Stimulated activated naive CD8-positive, alpha-beta T cell treated with anti-CD3 and anti-CD28 coated beads, Interleukin-15, Interleukin-2, amounts not matched to agents 100 U/mL and 50 U/mL, for 24 hours (primary cell): ENCODE measurements around the gene BAG3.
A peak's percentile ranks its signal among the peaks of the same experiment; 100 is the strongest.
"Not testable (repeated sequence)": the region's sequence is repeated elsewhere in the genome, so short reads cannot be mapped to it uniquely, and the experiment has no call there.

Source experiments
- ATAC-seq: fragments of 150-1000 bp; cut with Tn5 transposase; one replicate; pipeline ENCODE4 v1.10.0; 2021
- DNase-seq: peaks from one replicate; pipeline ENCODE4 v3.0.0; 2021

BAG3 gene

DNA sequence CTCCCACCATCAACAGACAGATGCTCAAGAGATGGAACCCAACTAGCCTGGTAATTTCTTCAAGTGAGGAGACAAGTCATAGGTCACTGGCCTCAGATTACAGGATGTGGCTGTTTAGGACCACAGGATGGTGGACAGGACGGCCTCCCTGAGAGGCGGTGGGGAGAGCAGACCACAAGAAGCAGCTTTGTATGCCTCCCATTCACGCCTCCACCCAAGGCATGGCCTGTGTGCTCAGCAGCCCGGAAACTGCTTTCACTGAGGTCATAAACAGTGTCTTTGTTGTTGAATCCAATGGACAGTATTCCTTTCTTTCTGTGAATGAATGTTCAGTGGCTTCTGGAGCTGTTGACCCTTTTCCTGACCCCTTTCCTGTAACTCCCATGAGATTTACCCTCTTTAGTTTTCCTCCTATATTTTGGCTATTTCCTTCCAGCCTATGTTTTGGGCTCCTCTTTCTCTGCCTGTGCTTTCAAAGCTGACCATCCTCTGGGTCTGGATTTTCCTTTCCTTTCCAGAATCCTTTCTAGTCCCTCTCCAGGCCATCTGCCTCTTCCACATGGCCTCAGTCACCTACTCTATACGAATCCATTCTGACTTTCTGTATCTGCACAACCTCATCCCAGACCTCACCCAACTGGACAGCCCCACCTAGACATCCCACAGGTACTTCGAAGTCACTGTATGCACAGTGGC, 42.2 kb downstream of the BAG3 start:
- ATAC-seq (no peak), DNase-seq (no peak)

DNA sequence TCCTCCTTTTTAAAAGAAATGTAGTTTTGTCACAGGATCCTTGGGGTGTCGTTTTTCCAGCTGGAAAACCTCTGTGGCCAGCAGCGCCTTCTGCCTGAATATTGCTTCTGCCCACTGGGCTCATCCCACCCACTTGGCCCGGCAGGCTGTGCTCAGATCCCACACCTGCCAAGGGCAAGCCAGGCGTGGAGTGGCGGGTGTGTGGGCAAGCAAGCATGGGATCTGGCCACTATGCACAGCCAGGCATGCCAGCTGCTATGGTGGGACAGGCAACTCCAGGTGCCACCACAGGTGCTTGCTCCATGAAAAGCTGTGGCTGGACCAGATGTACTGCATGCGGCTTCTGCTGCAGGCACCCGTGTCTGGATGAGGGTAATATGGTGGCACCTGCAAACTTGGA, 43.4 kb downstream of the BAG3 start:
- DNase-seq (no peak), ATAC-seq (no peak)

DNA sequence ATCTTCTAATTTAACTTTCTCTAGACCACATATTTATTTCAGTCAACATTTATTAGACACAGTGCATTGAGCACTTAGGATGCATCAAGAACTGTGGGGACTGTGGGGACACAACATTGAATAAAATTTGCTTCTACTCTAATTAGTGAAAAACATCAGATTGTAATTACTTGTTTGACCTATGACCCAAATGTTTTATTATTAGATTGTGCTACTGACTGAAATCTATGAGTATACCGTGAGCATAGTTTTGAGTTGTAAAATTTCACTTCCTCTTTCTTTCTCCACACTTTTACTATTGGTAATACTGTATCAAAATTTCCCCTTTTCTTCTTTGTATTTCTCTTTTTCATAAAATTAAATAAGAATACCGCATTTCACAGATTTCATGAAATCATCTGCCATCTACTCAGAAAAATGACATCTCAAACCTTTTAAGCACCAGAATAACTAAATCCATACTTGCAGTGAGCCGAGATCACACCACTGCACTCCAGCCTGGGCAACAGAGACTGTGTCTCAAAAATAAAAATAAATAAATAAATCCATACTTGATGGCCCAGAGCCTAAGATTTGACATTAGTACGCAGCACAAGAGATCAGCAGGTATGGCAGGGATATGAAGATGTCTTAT, 49.3 kb downstream of the BAG3 start:
- DNase-seq (no peak), ATAC-seq (no peak)

DNA sequence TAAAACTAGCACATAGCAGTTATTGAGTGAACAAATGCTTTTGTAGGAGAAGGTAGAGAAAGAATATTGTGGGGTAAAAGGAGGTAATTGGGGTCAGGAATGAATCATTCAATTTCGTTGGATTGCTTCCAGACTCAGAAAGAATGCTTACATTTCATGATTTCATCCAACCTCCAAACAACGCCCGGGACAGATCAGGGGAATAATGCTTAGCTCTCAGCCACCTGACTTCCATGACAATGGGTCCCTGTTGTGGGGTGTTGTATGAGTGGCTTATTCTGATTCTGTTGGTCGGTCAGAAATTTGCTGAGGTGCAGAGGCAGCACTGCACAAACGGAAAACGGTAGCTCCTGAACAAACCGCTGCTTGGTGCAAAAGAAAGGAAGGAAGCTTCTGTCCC, 50.7 kb downstream of the BAG3 start:
- no peak for ATAC-seq
- no peak for DNase-seq

DNA sequence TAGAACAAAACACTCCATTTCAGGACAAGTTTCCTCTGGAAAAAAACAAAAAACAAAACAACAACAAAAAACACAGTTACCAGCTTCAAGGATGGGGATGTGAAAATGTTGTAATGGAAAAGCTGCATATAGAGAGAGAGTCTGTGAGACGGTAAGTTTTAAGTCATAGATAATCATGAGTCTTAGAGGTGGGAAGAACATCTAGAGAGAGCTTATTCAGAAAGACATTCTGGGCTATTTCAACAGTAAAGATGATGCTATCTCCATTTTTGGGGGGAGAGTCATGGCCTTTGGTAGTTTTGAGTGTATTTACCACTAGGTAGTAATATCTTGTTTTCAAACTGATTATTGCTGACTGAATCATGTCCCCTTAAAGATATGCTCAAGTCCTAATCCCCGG, 51.4 kb downstream of the BAG3 start:
- ATAC-seq (peak; percentile 60), DNase-seq (no peak)

DNA sequence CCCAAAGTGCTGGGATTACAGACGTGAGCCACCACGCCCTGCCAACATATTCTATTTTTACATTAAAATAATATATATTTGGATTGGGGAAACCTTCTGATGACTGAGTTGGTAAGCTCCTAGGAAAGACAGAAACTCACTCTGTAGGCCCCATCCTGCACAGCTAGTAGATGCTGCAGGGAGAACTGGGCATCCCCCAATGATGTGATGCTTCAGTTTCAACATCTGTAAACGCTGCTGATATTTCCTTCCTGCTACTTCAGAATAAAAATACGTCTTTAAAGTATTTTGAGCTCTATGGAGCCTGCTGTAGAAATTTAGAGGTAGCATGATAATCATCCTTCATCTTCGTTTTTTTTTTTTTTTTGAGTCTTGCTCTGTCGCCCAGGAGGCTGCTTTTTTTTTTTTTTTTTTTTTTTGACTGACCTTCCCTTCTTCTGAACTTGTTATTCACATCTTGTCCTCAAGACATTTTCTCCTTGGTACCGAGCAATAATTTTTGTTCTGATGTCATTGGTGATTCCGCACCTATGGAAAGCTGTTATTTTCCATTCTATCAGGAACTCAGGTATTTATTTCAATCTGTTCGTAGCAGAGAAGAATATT, 52.8 kb downstream of the BAG3 start:
- no peak for ATAC-seq

DNA sequence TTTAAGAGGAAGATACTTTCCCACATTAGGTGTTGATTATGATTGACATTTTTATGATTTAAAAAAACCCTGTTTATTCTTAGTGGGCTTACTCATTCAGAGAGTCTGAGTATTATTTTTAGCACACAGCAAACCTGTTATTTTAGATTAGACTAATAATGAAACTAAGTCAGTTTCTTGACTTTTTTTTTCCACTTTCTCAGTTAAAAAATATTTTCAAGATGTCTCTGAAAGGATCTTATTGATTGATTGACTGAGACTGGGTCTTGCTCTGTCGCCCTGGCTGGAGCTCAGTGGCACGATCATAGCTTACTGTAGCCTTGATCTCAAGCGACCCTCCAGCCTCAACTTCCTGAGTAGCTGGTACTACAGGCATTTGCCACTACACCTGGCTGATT, 54.3 kb downstream of the BAG3 start:
- DNase-seq (peak; percentile 39), ATAC-seq (peak; percentile 53)

More for the DNA sequence above, 52.8 kb downstream of the BAG3 start:
- no peak for DNase-seq

DNA sequence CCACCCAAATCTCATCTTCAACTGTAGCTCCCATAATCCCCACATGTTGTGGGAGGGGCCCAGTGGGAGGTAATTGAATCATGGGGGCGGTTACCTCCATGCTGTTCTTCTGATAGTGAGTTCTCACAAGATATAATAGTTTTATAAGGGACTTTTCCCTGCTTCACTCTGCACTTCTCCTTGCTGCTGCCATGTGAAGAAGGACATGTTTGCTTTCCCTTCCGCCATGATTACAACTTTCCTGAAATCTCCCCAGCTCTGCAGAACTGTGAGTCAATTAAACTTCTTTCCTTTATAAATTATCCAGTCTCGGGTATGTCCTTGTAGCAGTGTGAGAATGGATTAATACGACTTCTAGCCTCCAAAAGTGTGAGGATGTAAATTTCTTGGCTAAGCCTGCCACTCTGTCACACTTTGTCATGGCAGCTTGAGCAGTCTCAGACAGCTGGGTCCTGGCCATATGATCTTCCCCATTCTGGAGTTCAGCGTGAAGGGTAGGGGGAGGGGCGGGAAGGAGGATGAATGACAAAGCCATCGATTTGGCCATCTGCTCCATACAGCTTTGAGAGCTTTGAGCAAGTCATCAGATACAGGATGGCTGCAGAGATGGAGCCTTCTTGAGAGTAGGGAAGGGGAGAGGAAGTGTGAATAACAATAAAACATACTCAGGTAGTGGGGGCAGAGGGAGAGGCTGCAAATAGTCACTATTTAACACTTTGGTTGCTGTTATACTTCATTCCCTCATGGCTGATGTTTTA, 55.5 kb downstream of the BAG3 start:
- ATAC-seq (no peak), DNase-seq (no peak)

DNA sequence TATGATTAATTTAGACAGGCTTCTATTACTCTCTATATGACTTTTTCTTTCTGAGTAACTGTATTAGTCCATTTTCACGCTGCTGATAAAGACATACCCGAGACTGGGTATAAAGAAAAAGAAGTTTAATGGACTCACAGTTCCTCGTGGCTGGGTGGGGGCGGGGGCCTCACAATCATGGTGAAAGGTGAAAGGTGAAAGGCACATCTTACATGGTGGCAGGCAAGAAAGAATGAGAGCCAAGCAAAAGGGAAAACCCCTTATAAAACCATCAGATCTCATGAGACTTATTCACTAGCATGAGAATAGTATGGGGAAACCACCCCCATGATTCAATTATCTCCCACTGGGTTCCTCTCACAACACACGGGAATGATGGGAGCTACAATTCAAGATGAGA, 56.2 kb downstream of the BAG3 start:
- peak; percentile 46 for DNase-seq
- not testable (repeated sequence) for ATAC-seq

DNA sequence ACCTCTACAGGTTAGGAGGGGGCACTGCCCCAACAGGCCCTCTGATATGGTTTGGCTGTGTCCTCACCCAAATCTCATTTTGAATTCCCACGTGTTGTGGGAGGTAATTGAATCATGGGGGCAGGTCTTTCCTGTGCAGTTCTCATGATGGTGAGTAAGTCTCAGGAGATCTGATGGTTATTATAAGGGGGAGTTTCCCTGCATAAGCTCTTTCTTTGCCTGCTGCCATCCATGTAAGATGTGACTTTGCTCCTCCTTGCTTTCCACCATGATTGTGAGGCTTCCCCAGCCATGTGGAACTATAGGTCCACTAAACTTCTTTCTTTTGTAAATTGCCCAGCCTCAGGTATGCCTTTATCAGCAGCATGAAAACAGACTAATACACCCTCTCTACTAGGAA, 59.8 kb downstream of the BAG3 start:
- not testable (repeated sequence) for ATAC-seq

DNA sequence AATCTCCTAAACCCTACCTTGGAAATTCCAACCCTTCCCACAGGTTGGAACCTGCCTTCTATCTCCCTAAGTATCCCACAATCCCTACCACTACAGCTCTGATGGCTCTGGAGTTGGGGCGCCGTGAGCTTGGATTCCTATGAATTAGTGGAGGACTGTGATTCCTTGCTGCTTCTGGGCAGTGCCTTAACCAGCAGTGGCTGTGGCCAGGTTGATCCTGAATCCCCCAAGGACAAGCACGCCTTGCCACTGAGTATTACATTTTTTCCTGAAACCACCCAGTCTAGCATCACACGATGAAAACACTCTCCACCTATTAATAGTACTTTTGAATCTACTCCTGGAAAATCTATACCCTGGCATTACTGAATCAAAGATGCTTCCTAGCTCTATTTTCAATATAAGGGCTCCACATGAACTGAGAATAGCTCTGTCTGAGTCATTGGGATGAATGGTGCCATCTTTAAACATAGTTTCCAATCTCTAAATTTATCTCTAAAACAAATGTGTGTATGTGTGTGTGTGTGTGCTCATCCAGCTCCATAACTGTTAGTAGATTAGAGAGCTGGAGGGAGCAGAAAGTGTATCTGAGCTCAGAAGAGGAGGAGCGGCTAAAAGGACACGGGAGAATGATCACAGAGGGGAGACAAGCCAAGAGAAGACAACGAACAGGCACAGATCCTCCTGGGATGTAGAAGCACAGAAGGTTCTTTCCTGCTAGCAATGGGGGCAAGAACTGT, 62.7 kb downstream of the BAG3 start:
- no peak for ATAC-seq

More for the DNA sequence above, 59.8 kb downstream of the BAG3 start:
- DNase-seq, result not testable (repeated sequence)

DNA sequence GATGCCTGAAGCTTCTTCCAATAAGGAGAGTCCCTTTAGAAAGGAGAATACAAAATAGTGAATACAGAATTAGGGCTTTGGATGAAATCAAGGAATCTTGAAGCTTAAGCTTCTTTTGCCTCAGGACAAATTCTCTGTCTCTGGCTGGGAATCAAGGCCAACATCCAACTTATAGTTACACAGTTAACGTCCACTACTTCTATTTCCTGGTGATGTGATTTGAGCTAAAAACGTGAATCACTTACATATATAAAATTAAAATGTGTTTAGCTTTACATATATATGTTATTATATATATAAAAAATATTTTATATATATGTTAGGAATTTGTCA, 63.3 kb downstream of the BAG3 start:
- ATAC-seq (no peak), DNase-seq (no peak)

More for the DNA sequence above, 62.7 kb downstream of the BAG3 start:
- DNase-seq, result no peak

DNA sequence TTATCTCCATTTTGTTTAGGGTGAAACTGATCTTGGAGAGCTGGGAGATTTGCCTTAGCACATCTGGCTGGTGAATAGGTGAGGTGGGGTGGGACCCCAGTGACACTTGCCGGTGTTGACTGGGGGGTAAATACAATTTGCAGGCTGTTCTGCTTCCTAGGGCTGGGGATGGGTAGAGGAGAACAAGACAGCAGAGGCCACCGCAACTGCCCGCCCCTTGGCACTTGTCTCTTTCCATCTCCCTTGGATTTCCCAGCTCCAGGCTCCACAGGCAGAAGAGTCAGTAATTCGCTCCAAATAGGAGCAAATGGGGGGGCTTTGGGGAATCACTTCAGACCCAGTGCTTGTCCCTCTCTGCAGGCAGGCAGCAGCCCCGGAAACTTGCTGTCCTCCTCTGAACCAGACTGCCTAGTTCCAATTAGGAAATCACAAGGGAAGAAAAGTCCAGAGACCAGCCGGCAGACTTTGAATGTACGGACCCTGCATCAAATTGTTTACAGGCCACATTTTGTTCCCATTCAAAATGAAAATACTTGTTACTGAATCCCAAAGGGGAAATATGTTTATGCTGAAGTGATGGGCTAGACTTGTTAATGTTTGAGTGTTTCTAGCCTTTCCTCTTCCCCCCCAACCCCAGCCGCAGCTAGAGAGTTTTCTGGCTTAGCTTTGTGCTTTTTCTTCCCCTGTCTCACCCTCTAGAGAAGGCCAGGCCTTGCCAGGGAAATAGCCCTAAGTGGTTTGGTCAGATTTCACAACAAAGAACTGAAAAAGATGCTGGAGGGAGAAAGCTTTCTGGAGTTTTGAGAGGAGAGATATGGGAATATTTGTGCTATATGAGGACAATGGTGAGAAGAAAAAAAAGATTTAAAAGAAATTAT, 64.7 kb downstream of the BAG3 start:
- DNase-seq, result no peak
- ATAC-seq, result no peak

DNA sequence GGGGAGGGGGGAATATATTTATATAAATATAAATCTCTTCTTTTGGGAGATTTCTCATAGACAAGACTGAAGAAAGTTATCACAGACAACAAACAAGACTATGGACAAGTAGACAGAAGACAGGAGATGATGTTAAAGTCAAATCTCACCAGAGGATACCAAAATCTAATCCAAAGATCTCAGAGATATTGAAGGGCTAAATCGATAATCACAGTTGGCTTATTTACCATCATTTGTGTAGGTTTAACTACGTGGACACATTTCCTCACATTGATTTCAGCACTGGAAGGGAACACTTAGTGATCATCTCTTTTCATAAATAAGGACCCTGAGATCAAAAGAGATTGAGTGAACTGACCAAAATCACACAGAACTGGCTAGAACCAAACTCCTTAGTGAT, 72.0 kb downstream of the BAG3 start:
- ATAC-seq, result no peak
- DNase-seq, result no peak

DNA sequence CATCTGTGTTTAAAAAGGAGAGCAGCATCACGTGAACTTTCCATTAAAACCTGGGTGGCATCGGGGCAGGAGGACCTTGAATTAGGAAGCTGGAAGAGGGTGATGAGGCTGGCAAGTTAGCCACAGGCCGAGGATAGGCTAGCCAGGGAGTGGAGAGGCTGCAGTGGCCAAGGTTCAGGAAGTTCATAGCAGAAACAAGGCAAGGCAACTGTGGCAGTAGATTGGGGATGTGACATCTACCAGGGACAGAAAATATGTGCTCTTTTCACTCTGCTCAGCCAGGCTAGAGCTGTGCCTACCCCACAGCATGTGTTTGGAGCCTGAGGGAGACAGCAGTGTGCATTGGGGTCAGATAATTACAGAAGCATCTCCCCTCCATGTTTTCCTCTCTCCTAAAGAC, 72.4 kb downstream of the BAG3 start:
- DNase-seq (no peak), ATAC-seq (no peak)

DNA sequence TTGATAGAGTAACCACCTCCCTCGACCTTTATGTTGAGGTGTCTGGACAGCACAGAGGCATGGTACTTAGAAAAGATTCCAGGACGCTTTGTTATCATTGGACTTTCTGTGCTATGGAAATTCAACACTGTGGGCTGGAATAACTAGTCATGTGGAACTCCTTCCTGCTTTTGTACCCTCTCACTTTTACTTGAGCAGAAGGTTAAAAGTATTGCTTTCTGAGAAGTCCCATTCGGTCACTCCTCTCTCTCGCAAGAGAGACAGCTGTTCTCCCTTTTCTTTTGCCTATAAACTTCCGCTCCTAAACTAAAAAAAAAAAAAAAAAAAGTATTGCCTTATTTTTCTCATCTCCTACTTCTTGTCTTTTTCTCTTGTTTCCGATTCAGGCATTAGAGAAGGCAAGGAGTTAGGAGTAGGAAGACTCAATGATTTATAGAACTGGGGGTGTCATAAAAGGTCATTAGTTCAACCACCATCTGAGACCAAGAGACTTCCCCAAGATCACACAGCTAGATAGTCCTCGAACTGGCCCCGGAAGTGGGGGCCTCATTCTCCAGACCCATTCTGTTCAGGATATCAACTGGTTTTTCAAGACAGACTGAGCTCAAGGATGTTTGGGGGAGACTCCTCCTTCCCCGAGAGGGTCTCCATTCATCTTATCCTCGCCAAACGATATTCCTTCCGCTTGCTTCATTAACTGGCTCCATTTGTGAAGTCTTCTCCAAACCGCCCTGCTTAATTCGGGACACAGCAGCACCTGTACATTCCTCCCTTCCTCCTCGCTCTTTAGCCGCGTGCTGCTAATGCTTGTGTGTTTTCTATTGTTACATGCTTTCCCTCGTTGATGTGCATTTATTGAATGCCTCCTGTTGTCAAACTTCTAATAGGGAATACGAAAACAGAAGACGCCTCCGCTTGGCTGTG, 73.7 kb downstream of the BAG3 start:
- ATAC-seq (no peak), DNase-seq (no peak)

DNA sequence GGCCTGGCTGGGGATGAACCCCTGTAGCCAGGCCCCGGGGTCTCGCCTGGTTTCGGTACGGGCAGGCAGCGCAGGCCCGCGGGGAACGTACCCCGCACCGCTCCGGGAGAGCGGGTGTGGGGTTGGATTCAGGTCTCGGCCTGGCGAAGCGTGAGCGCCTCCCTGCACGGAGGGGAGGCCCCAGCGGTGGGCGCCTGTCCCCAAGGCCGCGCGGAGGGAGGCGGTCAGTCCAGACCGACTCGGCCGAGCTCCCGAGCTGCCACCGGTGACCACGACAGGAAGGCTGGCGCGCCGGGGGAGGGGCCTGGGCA, 74.3 kb downstream of the BAG3 start:
- DNase-seq, result no peak
- ATAC-seq, result no peak

DNA sequence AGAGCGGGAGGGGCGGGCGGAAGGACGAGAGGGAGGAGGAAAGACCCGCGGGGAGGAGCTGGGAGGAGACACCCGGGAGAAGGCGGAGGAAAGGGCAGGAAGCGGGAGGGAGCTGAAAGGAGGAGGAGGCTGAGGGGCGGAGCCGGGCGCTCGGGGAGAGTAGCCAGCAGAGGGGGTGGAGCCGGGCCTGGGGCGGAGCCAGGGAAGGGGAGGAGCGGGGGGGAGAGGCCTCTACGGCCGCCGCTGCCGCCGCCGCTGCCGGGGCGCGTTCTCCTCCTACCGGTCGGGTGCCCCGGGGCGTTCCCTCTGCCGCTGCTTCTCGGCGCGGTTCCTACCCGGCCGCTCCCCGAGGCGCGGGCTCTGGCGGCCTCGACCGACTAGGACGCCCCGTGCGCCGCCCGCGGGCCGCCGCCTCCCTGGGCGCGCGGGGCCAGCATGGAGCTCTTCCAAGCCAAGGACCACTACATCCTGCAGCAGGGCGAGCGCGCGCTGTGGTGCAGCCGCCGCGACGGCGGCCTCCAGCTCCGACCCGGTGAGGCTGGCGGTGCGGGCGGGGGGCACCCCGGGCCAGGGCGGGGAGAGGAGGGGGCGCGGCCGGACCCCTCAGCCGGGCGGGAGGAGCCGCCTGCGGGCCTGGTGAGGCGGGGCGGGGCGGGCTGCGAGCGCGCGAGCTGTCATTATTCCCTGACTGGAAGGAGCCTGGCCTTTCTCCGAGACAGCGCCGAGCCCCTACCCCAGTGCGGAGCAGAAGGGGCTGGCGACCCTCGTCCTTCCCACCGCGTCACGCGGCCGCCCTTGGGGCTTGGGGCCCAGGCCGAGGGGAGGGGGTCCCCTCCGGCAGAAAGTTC, 74.9 kb downstream of the BAG3 start, which contains the start of gene INPP5F:
TSS of gene INPP5F (plus strand) at position 223 of the 848 bp plus-strand sequence. CDS start at position 436, 213 bp downstream.
- DNase-seq, result peak; percentile 100
- peak; percentile 95 for ATAC-seq

DNA sequence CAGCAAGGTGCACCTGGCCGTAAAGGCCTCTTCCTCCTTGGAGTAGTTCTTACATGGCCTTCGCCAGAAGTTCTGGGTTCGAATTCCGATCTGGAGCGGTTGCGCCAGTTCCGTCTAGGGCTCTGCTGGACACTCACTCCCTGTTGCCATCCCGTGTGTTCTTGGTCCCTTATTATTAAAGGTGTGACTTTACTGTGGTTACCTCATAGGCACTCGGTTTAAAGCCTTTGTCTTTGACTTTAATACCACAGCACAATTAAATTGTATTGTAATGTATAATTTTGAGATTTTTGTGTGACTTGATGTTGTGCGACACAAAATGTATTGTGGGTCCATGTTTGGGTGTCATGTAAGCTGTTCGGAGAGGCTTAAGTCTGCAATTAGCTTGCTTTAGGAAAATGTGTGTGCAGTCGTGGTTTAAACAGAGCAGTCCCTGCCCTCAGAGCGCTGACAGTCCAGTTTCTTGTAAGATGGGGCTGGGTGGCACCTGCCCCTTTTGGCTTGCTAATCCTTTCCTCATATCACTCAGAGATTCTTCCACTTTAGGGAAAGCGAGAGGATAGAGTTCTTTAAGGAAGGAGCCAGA, 75.6 kb downstream of the BAG3 start:
- DNase-seq, result no peak
- no peak for ATAC-seq
